Kidney (tissue), 22 donors: ENCODE results near the gene CASP5. TPM values are rescaled to one million over a fixed set of nuclear protein-coding genes. Genes with fewer than 3 reads are reported as not detected.
"Not testable (repeated sequence)": the region's sequence is repeated elsewhere in the genome, so short reads cannot be mapped to it uniquely, and the experiment has no call there.

Experiments used
- DNase-seq, 5 donors: peaks; one replicate each; pipeline ENCODE4 v3.0.0-alpha.2; 2013 to 2020
- FAIRE-seq: peaks from 2 replicates; lab custom pipeline; 2012; peaks lifted over from hg19 to GRCh38; lab: Jason Lieb, UNC
- H3K27ac ChIP-seq, 2 donors: one replicate each; pipeline ENCODE4 v1.7.0; 2013; ENCODE audit warnings: low read depth in 2 of 2, low read length in 2 of 2, inconsistent platforms in 1 of 2
- H3K27me3 ChIP-seq: one replicate; pipeline ENCODE4 v1.7.1; 2013; ENCODE audit warnings: low read length, inconsistent platforms; ENCODE audit not compliant: control insufficient read depth, insufficient read depth
- H3K36me3 ChIP-seq, 3 donors: one replicate each; pipeline versions ENCODE4 v1.7.0 to v1.7.1; 2013; ENCODE audit warnings: low read length in 3 of 3, control low read depth in 1 of 3, inconsistent platforms in 1 of 3; ENCODE audit not compliant: insufficient read depth in 3 of 3, control insufficient read depth in 2 of 3
- H3K4me1 ChIP-seq, 3 donors: one replicate each; pipeline versions ENCODE4 v1.7.0 to v1.7.1; 2013; ENCODE audit warnings: low read length in 3 of 3, inconsistent platforms in 1 of 3, low read depth in 1 of 3; ENCODE audit not compliant: control insufficient read depth in 2 of 3, insufficient read depth in 2 of 3
- H3K4me3 ChIP-seq, 3 donors: one replicate each; pipeline versions ENCODE4 v1.7.0 to v1.8.1; 2013; ENCODE audit warnings: low read length in 3 of 3, control low read depth in 1 of 3, inconsistent platforms in 1 of 3
- H3K9ac ChIP-seq, 3 donors: one replicate each; pipeline versions ENCODE4 v1.7.0 to v1.7.1; 2013; ENCODE audit warnings: low read length in 3 of 3, control low read depth in 1 of 3, inconsistent platforms in 1 of 3
- H3K9me3 ChIP-seq, 3 donors: one replicate each; pipeline versions ENCODE4 v1.7.0 to v1.7.1; 2013; ENCODE audit warnings: low read length in 3 of 3, control low read depth in 1 of 3, inconsistent platforms in 1 of 3; ENCODE audit not compliant: control insufficient read depth in 2 of 3, insufficient read depth in 1 of 3
- CTCF ChIP-seq: IDR thresholded peaks from 3 replicates; pipeline ENCODE4 v1.5.1; 2012; ENCODE audit warnings: mild to moderate bottlenecking, moderate library complexity, borderline replicate concordance; ENCODE audit not compliant: insufficient read depth; ENCODE audit errors: extremely low read depth
- intact Hi-C: fragments of 100-400 bp; cut with DNase I; formaldehyde crosslinking; loops from one replicate; pipeline ENCODE4 v1.11.1; 2022
- long read RNA-seq, 10 donors: library from polyadenylated mRNA in 1 of 10; unstranded in 1 of 10; transcript quantifications; one replicate each; pipeline ENCODE4 v2.0.0 and lab custom pipeline, GENCODE V29; 2021 to 2026
- polyA plus RNA-seq: library from polyadenylated mRNA; stranded (reverse); fragments of 350-450 nt; fragmentation: Illumina TruSeq; extraction: RNeasy Lipid Tissue Mini Kit (QIAGEN cat#74804); gene quantifications from one replicate; pipeline ENCODE4 v1.2.3, GENCODE V29; 2014; ENCODE audit warnings: low read depth, low replicate concordance; ENCODE audit not compliant: insufficient read depth
- total RNA-seq: library from RNA; stranded (reverse); fragmentation: NEBNext Ultra II Directional; extraction: Animal tissue kit (Norgen Biotek cat#: 25700); gene quantifications from one replicate; pipeline ENCODE4 v1.2.1, GENCODE V29; 2021
- donor health status: control.
- donor health status: control.
- donor health status: control.
- donor health status: control.
- donor health status: control.
- donor health status: DM: yes; HTN: yes; CAD: no.
- donor health status: Normal renal cell carcinoma (clear cell type).

Gene CASP5
- total RNA-seq (0.91 TPM), polyA plus RNA-seq (not detected)
- long read RNA-seq, donor 1: 0 reads
- long read RNA-seq, donor 2: 0 reads
- long read RNA-seq, donor 3: 0 reads
- long read RNA-seq, donor 4: 0 reads
- long read RNA-seq, donor 5: 0 reads
- long read RNA-seq, donor 6: 0 reads
- long read RNA-seq, donor 7: 0 reads
- long read RNA-seq, donor 8: 0 reads
- long read RNA-seq, donor 9: 0 reads
- long read RNA-seq, donor 10: 0 reads

DNA sequence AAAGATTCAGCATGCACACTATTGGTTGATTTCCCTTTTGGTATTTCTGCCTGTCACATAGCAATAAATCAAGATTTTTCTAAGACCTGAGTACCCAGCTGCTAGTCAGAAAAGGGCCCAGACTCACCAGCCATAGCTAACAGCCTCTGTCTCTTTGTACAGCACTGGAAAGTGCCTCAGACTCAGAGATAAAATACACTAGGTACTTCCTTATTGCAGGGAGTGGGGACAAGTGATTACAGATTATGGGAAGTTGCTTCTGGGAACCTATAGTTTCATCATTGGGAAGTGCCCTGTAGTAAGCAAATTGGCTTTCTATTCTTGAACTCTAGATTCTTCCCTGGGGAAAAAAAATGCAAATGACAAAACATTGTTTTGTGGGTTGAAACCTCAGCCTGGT is at the start of gene CASP5:
Gene CASP5 (minus strand): TSS at position 166 of the 400 bp plus-strand sequence. CDS start 32 bp downstream, at position 134.
- TF ChIP-seq CTCF: no peak
- H3K27me3 ChIP-seq: no peaks in the 10 kb centered on the region
- no peak within 1 kb of the TSS for H3K27ac ChIP-seq
- no peak within 1 kb of the TSS for H3K9ac ChIP-seq
- no peak within 1 kb of the TSS for H3K4me3 ChIP-seq
- no peaks in the 10 kb centered on the region for H3K9me3 ChIP-seq
- DNase-seq (no peak), FAIRE-seq (no peak)
- H3K36me3 ChIP-seq: no peaks in the 10 kb centered on the region
- intact Hi-C loops: no loop called here
- H3K4me1 ChIP-seq: no peaks in the 10 kb centered on the region

- H3K4me1 ChIP-seq, intact Hi-C loops, H3K4me3 ChIP-seq, H3K9ac ChIP-seq, DNase-seq, FAIRE-seq, H3K36me3 ChIP-seq, H3K27me3 ChIP-seq, H3K9me3 ChIP-seq, H3K27ac ChIP-seq: not testable (repeated sequence)
Measured at GRCh38 chr11:105072080-105072479, 49.1 kb upstream of the CASP5 start.

- no peak for TF ChIP-seq CTCF
- DNase-seq (no peak), FAIRE-seq (no peak)
- intact Hi-C loops: no loop called here
- Histone ChIP-seq H3K36me3 (no peaks in the 10 kb centered on the region), H3K9ac (no peak overlapping the region), H3K4me3 (no peak overlapping the region), H3K27ac (no peak overlapping the region), H3K9me3 (no peaks in the 10 kb centered on the region), H3K4me1 (no peaks in the 10 kb centered on the region), H3K27me3 (no peaks in the 10 kb centered on the region)
Measured at GRCh38 chr11:105071089-105071732, 48.2 kb upstream of the CASP5 start.

- H3K27ac ChIP-seq: no peak overlapping the region
- no peak for FAIRE-seq
- no peak overlapping the region for H3K9ac ChIP-seq
- no peaks in the 10 kb centered on the region for H3K4me1 ChIP-seq
- H3K27me3 ChIP-seq: no peaks in the 10 kb centered on the region
- no peaks in the 10 kb centered on the region for H3K36me3 ChIP-seq
- DNase-seq: no peak
- no peaks in the 10 kb centered on the region for H3K9me3 ChIP-seq
- no peak overlapping the region for H3K4me3 ChIP-seq
- intact Hi-C loops: no loop called here
- TF ChIP-seq CTCF: no peak
Measured at GRCh38 chr11:105070306-105070705, 47.3 kb upstream of the CASP5 start.

- H3K27me3 ChIP-seq, FAIRE-seq, H3K27ac ChIP-seq, H3K4me1 ChIP-seq, H3K9ac ChIP-seq, DNase-seq, H3K9me3 ChIP-seq, H3K36me3 ChIP-seq, intact Hi-C loops, H3K4me3 ChIP-seq: not testable (repeated sequence)
Measured at GRCh38 chr11:105069749-105070148, 46.8 kb upstream of the CASP5 start.
